Transverse colon (tissue), 3 donors: Measurements from ENCODE around the gene FAM168B.

Experiments used
- EP300 ChIP-seq: sonication (generic); formaldehyde crosslinking; IDR thresholded peaks from one replicate; pipeline ENCODE4 v1.6.1; 2017; ENCODE audit warnings: antibody characterized with exemption, low read depth
- POLR2A ChIP-seq: fragments of 450-650 bp; IDR thresholded peaks from one replicate; pipeline ENCODE4 v1.6.1; 2016; ENCODE audit warnings: antibody characterized with exemption, mild to moderate bottlenecking, moderate library complexity
- TF ChIP-seq, protein P1 (sequence below), 5 experiments: fragments of 200-600 bp in 3 of 5; fragments of 450-650 bp in 2 of 5; sonication (generic) in 3 of 5; IDR thresholded peaks; 1 replicate in 2 of 5; 2 replicates in 3 of 5; pipeline ENCODE4 v1.5.1; 2016 to 2017; ENCODE audit warnings: antibody characterized with exemption in 5 of 5, inconsistent platforms in 3 of 5, mild to moderate bottlenecking in 2 of 5, moderate library complexity in 1 of 5

- TF ChIP-seq, protein P1, sequence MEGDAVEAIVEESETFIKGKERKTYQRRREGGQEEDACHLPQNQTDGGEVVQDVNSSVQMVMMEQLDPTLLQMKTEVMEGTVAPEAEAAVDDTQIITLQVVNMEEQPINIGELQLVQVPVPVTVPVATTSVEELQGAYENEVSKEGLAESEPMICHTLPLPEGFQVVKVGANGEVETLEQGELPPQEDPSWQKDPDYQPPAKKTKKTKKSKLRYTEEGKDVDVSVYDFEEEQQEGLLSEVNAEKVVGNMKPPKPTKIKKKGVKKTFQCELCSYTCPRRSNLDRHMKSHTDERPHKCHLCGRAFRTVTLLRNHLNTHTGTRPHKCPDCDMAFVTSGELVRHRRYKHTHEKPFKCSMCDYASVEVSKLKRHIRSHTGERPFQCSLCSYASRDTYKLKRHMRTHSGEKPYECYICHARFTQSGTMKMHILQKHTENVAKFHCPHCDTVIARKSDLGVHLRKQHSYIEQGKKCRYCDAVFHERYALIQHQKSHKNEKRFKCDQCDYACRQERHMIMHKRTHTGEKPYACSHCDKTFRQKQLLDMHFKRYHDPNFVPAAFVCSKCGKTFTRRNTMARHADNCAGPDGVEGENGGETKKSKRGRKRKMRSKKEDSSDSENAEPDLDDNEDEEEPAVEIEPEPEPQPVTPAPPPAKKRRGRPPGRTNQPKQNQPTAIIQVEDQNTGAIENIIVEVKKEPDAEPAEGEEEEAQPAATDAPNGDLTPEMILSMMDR (IDR thresholded peaks at IDR 0.05): no peak
- TF ChIP-seq POLR2A (no peak), EP300 (no peak)
Observed at GRCh38 chr2:131120815-131121317, 27.6 kb upstream of the FAM168B start.
